Measurements from ENCODE around the gene VPS52. TPM values are rescaled to one million over a fixed set of nuclear protein-coding genes. Genes with fewer than 3 reads are reported as not detected.

VPS52 gene
- total and polyA plus RNA-seq, 9 of the 15 experiments (the other 6 are each of a cell fraction or from before 2014, with no cell fraction given) = 24.4 to 103 (median 40.2) TPM

DNA sequence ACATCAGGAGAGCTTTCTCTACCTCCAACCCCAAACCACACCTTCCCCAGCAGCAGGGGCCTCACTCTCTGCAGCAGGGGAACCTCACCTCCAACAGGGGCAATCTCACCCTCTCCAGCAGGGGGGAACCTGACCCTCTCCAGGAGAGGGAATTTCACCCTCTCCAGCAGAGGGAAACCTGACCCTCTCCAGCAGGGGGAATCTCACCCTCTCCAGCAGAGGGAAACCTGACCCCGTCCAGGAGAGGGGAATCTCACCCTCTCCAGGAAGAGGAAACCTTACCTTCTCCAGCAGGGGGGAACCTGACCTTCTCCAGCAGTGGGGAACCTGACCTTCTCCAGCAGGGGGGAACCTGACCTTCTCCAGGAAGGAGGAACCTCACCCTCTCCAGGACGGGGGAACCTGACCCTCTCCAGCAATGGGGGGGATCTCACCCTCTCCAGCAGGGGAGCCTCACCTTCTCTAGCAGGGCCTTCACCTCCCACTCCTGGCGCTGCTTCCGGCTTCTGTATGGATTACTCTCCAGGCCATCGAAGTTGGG is 8.4 kb upstream of the VPS52 start (continued):
- TF ChIP-seq, protein P1, sequence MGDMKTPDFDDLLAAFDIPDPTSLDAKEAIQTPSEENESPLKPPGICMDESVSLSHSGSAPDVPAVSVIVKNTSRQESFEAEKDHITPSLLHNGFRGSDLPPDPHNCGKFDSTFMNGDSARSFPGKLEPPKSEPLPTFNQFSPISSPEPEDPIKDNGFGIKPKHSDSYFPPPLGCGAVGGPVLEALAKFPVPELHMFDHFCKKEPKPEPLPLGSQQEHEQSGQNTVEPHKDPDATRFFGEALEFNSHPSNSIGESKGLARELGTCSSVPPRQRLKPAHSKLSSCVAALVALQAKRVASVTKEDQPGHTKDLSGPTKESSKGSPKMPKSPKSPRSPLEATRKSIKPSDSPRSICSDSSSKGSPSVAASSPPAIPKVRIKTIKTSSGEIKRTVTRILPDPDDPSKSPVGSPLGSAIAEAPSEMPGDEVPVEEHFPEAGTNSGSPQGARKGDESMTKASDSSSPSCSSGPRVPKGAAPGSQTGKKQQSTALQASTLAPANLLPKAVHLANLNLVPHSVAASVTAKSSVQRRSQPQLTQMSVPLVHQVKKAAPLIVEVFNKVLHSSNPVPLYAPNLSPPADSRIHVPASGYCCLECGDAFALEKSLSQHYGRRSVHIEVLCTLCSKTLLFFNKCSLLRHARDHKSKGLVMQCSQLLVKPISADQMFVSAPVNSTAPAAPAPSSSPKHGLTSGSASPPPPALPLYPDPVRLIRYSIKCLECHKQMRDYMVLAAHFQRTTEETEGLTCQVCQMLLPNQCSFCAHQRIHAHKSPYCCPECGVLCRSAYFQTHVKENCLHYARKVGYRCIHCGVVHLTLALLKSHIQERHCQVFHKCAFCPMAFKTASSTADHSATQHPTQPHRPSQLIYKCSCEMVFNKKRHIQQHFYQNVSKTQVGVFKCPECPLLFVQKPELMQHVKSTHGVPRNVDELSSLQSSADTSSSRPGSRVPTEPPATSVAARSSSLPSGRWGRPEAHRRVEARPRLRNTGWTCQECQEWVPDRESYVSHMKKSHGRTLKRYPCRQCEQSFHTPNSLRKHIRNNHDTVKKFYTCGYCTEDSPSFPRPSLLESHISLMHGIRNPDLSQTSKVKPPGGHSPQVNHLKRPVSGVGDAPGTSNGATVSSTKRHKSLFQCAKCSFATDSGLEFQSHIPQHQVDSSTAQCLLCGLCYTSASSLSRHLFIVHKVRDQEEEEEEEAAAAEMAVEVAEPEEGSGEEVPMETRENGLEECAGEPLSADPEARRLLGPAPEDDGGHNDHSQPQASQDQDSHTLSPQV (IDR thresholded peaks at IDR 0.05) = peak; percentile 66
- TF ChIP-seq POLR2G (IDR thresholded peaks at IDR 0.05; ENCODE audit: low read depth, low read length) = no peak
- TF ChIP-seq, protein P2, sequence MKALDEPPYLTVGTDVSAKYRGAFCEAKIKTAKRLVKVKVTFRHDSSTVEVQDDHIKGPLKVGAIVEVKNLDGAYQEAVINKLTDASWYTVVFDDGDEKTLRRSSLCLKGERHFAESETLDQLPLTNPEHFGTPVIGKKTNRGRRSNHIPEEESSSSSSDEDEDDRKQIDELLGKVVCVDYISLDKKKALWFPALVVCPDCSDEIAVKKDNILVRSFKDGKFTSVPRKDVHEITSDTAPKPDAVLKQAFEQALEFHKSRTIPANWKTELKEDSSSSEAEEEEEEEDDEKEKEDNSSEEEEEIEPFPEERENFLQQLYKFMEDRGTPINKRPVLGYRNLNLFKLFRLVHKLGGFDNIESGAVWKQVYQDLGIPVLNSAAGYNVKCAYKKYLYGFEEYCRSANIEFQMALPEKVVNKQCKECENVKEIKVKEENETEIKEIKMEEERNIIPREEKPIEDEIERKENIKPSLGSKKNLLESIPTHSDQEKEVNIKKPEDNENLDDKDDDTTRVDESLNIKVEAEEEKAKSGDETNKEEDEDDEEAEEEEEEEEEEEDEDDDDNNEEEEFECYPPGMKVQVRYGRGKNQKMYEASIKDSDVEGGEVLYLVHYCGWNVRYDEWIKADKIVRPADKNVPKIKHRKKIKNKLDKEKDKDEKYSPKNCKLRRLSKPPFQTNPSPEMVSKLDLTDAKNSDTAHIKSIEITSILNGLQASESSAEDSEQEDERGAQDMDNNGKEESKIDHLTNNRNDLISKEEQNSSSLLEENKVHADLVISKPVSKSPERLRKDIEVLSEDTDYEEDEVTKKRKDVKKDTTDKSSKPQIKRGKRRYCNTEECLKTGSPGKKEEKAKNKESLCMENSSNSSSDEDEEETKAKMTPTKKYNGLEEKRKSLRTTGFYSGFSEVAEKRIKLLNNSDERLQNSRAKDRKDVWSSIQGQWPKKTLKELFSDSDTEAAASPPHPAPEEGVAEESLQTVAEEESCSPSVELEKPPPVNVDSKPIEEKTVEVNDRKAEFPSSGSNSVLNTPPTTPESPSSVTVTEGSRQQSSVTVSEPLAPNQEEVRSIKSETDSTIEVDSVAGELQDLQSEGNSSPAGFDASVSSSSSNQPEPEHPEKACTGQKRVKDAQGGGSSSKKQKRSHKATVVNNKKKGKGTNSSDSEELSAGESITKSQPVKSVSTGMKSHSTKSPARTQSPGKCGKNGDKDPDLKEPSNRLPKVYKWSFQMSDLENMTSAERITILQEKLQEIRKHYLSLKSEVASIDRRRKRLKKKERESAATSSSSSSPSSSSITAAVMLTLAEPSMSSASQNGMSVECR (CRISPR knock-in tag; IDR thresholded peaks at IDR 0.05) = peak; percentile 47
- no peak for TF ChIP-seq SNRNP70 (optimal IDR thresholded peaks at IDR 0.05; ENCODE audit: low read depth, low read length)
- TF ChIP-seq, protein P3, sequence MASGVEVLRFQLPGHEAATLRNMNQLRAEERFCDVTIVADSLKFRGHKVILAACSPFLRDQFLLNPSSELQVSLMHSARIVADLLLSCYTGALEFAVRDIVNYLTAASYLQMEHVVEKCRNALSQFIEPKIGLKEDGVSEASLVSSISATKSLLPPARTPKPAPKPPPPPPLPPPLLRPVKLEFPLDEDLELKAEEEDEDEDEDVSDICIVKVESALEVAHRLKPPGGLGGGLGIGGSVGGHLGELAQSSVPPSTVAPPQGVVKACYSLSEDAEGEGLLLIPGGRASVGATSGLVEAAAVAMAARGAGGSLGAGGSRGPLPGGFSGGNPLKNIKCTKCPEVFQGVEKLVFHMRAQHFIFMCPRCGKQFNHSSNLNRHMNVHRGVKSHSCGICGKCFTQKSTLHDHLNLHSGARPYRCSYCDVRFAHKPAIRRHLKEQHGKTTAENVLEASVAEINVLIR (CRISPR knock-in tag; IDR thresholded peaks at IDR 0.05) = no peak
- peak; percentile 36; the same call in 1 of the 2 replicates for TF ChIP-seq MTA3 (IDR thresholded peaks at IDR 0.05; ENCODE audit: borderline replicate concordance)
- TF ChIP-seq, protein P4, sequence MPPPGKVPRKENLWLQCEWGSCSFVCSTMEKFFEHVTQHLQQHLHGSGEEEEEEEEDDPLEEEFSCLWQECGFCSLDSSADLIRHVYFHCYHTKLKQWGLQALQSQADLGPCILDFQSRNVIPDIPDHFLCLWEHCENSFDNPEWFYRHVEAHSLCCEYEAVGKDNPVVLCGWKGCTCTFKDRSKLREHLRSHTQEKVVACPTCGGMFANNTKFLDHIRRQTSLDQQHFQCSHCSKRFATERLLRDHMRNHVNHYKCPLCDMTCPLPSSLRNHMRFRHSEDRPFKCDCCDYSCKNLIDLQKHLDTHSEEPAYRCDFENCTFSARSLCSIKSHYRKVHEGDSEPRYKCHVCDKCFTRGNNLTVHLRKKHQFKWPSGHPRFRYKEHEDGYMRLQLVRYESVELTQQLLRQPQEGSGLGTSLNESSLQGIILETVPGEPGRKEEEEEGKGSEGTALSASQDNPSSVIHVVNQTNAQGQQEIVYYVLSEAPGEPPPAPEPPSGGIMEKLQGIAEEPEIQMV (tag; conservative IDR thresholded peaks at IDR 0.05; ENCODE audit: low read depth) = no peak
- TF ChIP-seq LARP7 (IDR thresholded peaks at IDR 0.05) = no peak
- TF ChIP-seq, protein P5, sequence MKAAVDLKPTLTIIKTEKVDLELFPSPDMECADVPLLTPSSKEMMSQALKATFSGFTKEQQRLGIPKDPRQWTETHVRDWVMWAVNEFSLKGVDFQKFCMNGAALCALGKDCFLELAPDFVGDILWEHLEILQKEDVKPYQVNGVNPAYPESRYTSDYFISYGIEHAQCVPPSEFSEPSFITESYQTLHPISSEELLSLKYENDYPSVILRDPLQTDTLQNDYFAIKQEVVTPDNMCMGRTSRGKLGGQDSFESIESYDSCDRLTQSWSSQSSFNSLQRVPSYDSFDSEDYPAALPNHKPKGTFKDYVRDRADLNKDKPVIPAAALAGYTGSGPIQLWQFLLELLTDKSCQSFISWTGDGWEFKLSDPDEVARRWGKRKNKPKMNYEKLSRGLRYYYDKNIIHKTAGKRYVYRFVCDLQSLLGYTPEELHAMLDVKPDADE (conservative IDR thresholded peaks at IDR 0.05; ENCODE audit: control insufficient read depth, low read depth, low read length) = 0 out of 2 replicates have a peak, but pooled peaks have one; percentile 26
- TF ChIP-seq FOS (IDR thresholded peaks at IDR 0.05; ENCODE audit: extremely low read depth, insufficient read length) = no peak
- TF ChIP-seq RBM15 (IDR thresholded peaks at IDR 0.05; ENCODE audit: insufficient read depth, low read length) = no peak
- TF ChIP-seq ZNF695 (CRISPR knock-in tag; IDR thresholded peaks at IDR 0.05) = no peak
- TF ChIP-seq ZNF232 (CRISPR knock-in tag; IDR thresholded peaks at IDR 0.05) = no peak
- TF ChIP-seq C11orf30 (IDR thresholded peaks at IDR 0.05; ENCODE audit: low read depth) = no peak
